Breast epithelium (tissue), 3 donors: ENCODE results near the gene WNT4.

Experiments
- POLR2A ChIP-seq: fragments of 450-650 bp; IDR thresholded peaks from one replicate; pipeline ENCODE4 v1.6.1; 2016; ENCODE audit warnings: antibody characterized with exemption, mild to moderate bottlenecking, moderate library complexity
- POLR2AphosphoS5 ChIP-seq, 3 donors: sonication (generic); formaldehyde crosslinking; IDR thresholded peaks; one replicate each; pipeline ENCODE4 v1.6.1; 2017; ENCODE audit warnings: antibody characterized with exemption in 3 of 3
- TF ChIP-seq, protein P1 (sequence below), 3 donors: fragments of 450-650 bp; IDR thresholded peaks; one replicate each; pipeline ENCODE4 v1.5.1; 2016 to 2017; ENCODE audit warnings: antibody characterized with exemption in 3 of 3, mild to moderate bottlenecking in 3 of 3, moderate library complexity in 3 of 3

- no peak for TF ChIP-seq POLR2A
- TF ChIP-seq, protein P1, sequence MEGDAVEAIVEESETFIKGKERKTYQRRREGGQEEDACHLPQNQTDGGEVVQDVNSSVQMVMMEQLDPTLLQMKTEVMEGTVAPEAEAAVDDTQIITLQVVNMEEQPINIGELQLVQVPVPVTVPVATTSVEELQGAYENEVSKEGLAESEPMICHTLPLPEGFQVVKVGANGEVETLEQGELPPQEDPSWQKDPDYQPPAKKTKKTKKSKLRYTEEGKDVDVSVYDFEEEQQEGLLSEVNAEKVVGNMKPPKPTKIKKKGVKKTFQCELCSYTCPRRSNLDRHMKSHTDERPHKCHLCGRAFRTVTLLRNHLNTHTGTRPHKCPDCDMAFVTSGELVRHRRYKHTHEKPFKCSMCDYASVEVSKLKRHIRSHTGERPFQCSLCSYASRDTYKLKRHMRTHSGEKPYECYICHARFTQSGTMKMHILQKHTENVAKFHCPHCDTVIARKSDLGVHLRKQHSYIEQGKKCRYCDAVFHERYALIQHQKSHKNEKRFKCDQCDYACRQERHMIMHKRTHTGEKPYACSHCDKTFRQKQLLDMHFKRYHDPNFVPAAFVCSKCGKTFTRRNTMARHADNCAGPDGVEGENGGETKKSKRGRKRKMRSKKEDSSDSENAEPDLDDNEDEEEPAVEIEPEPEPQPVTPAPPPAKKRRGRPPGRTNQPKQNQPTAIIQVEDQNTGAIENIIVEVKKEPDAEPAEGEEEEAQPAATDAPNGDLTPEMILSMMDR (IDR thresholded peaks at IDR 0.05): no peak
- TF ChIP-seq POLR2AphosphoS5 (IDR thresholded peaks at IDR 0.05): no peak
These were observed 44.1 kb downstream of the WNT4 start for GRCh38 chr1:22098752-22099151.
